Left lung (tissue), 10 donors: Measurements from ENCODE around the gene INPP5A. TPM values are rescaled to one million over a fixed set of nuclear protein-coding genes. Genes with fewer than 3 reads are reported as not detected.
A peak's percentile ranks its signal among the peaks of the same experiment; 100 is the strongest.

Source experiments
- ATAC-seq: fragments of 200-7000 bp; cut with Tn5 transposase; one replicate; pipeline ENCODE4 v1.9.1; 2020; ENCODE audit warnings: moderate library complexity
- DNase-seq, 4 donors: peaks; one replicate each; pipeline ENCODE4 v3.0.0-alpha.2; 2013 to 2020
- H3K27ac ChIP-seq, 2 donors: fragments of 200-600 bp; sonication (generic) in 1 of 2; one replicate each; pipeline versions ENCODE4 v1.5.0 to v1.8.0; 2020 to 2021
- H3K27me3 ChIP-seq, 2 donors: fragments of 200-600 bp; sonication (generic) in 1 of 2; one replicate each; pipeline versions ENCODE4 v1.5.0 to v1.8.0; 2020 to 2021
- H3K36me3 ChIP-seq, 2 donors: fragments of 200-600 bp; sonication (generic) in 1 of 2; one replicate each; pipeline versions ENCODE4 v1.5.0 to v1.8.0; 2020 to 2021
- H3K4me1 ChIP-seq, 2 donors: fragments of 200-600 bp; one replicate each; pipeline ENCODE4 v1.8.0; 2021
- H3K4me3 ChIP-seq, 2 donors: fragments of 200-600 bp; sonication (generic) in 1 of 2; one replicate each; pipeline versions ENCODE4 v1.5.0 to v1.8.0; 2020 to 2021; ENCODE audit warnings: mild to moderate bottlenecking in 1 of 2
- H3K9me3 ChIP-seq, 2 donors: fragments of 200-600 bp; sonication (generic) in 1 of 2; one replicate each; pipeline versions ENCODE4 v1.5.0 to v1.8.0; 2020 to 2021
- intact Hi-C, 2 donors: fragments of 100-400 bp; cut with DNase I; formaldehyde crosslinking; loops; one replicate each; pipeline versions ENCODE4 v1.11.2 to v1.14.2; 2022
- polyA plus RNA-seq, 6 donors: library from polyadenylated mRNA; unstranded; fragments of 120-200 nt; gene quantifications; one replicate each; pipeline ENCODE4 v1.2.1, GENCODE V29; 2013; ENCODE audit not compliant: insufficient read length in 6 of 6
- total RNA-seq, 2 donors: library from RNA; stranded (reverse); fragmentation: NEBNext Ultra II Directional; extraction: Animal tissue kit (Norgen Biotek cat#: 25700); gene quantifications; one replicate each; pipeline ENCODE4 v1.2.1, GENCODE V29; 2021
- TF ChIP-seq, protein P1 (sequence below), 2 donors: fragments of 200-600 bp; sonication (generic) in 1 of 2; IDR thresholded peaks; one replicate each; pipeline versions ENCODE4 v1.5.0 to v1.8.0; 2021; ENCODE audit warnings: antibody characterized with exemption in 2 of 2
- donor health status: DM: no; HTN: yes; CAD: no.
- donor health status: DM: no; HTN: no; CAD: no.

The INPP5A gene
- total and polyA plus RNA-seq, 8 donors, result 32.0 to 44.0 (median 36.8) TPM

- DNase-seq, result peak in 2 of 4 donors; percentile 31 to 73
- TF ChIP-seq, protein P1, sequence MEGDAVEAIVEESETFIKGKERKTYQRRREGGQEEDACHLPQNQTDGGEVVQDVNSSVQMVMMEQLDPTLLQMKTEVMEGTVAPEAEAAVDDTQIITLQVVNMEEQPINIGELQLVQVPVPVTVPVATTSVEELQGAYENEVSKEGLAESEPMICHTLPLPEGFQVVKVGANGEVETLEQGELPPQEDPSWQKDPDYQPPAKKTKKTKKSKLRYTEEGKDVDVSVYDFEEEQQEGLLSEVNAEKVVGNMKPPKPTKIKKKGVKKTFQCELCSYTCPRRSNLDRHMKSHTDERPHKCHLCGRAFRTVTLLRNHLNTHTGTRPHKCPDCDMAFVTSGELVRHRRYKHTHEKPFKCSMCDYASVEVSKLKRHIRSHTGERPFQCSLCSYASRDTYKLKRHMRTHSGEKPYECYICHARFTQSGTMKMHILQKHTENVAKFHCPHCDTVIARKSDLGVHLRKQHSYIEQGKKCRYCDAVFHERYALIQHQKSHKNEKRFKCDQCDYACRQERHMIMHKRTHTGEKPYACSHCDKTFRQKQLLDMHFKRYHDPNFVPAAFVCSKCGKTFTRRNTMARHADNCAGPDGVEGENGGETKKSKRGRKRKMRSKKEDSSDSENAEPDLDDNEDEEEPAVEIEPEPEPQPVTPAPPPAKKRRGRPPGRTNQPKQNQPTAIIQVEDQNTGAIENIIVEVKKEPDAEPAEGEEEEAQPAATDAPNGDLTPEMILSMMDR (IDR thresholded peaks at IDR 0.05), result no peak
- no peaks in the 10 kb centered on the region for H3K36me3 ChIP-seq
- no peak for ATAC-seq
- H3K4me1 ChIP-seq, result peaks cover 40 to 58% of the 10 kb centered on the region in 2 donors
- H3K4me3 ChIP-seq, result no peak overlapping the region
- intact Hi-C loops, result no loop called here
- no peaks in the 10 kb centered on the region for H3K9me3 ChIP-seq
- peak overlapping the region; percentile 68 to 79 for H3K27ac ChIP-seq
- H3K27me3 ChIP-seq, result no peaks in the 10 kb centered on the region
Observed at GRCh38 chr10:132519382-132520176, 18.0 kb upstream of the INPP5A start.

GRCh38 chr10:132520177-132520811, 17.3 kb upstream of the INPP5A start:
- H3K9me3 ChIP-seq, result no peaks in the 10 kb centered on the region
- no peak for ATAC-seq
- DNase-seq, result peak; percentile 34 to 85 (median 66)
- H3K4me1 ChIP-seq, result peaks cover 40 to 58% of the 10 kb centered on the region in 2 donors
- no peaks in the 10 kb centered on the region for H3K36me3 ChIP-seq
- H3K4me3 ChIP-seq, result no peak overlapping the region
- H3K27ac ChIP-seq, result peak overlapping the region; percentile 68 to 79
- TF ChIP-seq, protein P1 (IDR thresholded peaks at IDR 0.05), result no peak
- H3K27me3 ChIP-seq, result no peaks in the 10 kb centered on the region
- intact Hi-C loops, result no loop called here

DNA sequence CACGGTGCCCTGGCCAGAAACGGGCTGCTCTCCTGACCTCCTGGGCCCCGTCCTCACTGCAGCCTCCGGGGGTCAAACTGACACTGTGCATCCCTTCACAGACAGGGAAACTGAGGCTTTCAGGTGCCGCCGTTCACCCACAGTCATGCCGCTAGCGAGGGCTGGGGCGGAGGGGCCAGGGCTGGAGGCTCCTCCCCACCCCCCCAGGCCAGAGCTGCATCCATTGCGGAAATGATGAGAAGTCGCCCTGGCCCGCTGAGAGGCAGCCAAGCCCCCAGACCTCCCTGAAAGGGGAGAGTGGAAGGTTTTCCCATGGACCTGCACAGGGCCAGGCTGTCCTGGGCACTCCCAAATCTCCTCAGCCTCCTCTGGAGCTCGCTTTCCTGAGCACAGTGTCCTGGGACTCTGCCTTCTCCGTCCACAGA, 16.5 kb upstream of the INPP5A start:
- TF ChIP-seq, protein P1 (IDR thresholded peaks at IDR 0.05), result no peak
- peaks cover 40 to 51% of the 10 kb centered on the region in 2 donors for H3K4me1 ChIP-seq
- peak overlapping the region in 1 of 2 donors; percentile 79 for H3K27ac ChIP-seq
- ATAC-seq, result no peak
- no peaks in the 10 kb centered on the region for H3K9me3 ChIP-seq
- H3K4me3 ChIP-seq, result no peak overlapping the region
- no peaks in the 10 kb centered on the region for H3K27me3 ChIP-seq
- H3K36me3 ChIP-seq, result no peaks in the 10 kb centered on the region
- intact Hi-C loops, result no loop called here
- DNase-seq, result peak in 2 of 4 donors; percentile 30 to 71

DNA sequence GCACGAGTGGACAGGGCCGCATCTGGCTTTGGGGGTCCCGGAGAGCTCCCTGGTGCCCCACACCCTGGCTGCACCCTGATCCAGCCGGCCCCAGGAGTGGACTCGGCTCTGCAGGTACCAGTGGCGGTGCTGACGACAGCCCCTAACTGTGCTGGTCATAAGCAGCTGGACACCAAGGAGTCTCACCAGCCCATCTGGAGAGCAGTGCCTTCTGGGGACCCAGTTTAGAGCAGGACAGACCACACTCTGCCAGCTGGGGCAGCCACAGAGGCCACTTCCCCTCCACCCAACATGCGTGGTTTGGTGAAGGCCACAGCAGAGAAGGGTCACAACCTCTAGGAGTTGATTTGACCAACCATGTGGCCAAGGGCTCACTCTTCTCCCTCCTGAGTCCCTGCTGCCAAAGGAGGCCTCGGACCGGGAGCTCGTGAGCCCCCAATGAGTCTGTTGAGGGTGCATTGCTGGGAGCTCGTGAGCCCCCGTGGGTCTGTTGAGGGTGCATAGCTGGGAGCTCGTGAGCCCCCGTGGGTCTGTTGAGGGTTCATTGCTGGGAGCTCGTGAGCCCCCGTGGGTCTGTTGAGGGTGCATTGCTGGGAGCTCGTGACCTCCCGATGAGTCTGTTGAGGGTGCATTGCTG, 16.0 kb upstream of the INPP5A start:
- H3K27me3 ChIP-seq, result peaks cover 0 to 2% of the 10 kb centered on the region in 2 donors
- no peak overlapping the region for H3K27ac ChIP-seq
- H3K9me3 ChIP-seq, result no peaks in the 10 kb centered on the region
- no peaks in the 10 kb centered on the region for H3K36me3 ChIP-seq
- ATAC-seq (no peak), DNase-seq (peak in 2 of 4 donors; percentile 28 to 61)
- peaks cover 35 to 46% of the 10 kb centered on the region in 2 donors for H3K4me1 ChIP-seq
- intact Hi-C loops, result no loop called here
- TF ChIP-seq, protein P1 (IDR thresholded peaks at IDR 0.05), result no peak
- no peak overlapping the region for H3K4me3 ChIP-seq
